ENCODE measurements around the gene OAS2.

Gene OAS2

GRCh38 chr12:113019025-113019424, 40.7 kb downstream of the OAS2 start:
- TF ChIP-seq ZBTB7A (IDR thresholded peaks at IDR 0.05; ENCODE audit: low read depth), result no peak
- no peak for TF ChIP-seq YY1 (IDR thresholded peaks at IDR 0.05; ENCODE audit: low read depth)
- TF ChIP-seq EGR1 (IDR thresholded peaks at IDR 0.05), result no peak
- TF ChIP-seq MAX (IDR thresholded peaks at IDR 0.05), result no peak
- no peak for TF ChIP-seq TCF12 (IDR thresholded peaks at IDR 0.05; ENCODE audit: low read depth)
- TF ChIP-seq NFIC (IDR thresholded peaks at IDR 0.05), result no peak
- TF ChIP-seq TAF1 (IDR thresholded peaks at IDR 0.05; ENCODE audit: low read depth), result no peak
- TF ChIP-seq TEAD4 (IDR thresholded peaks at IDR 0.05), result no peak
- TF ChIP-seq EP300 (IDR thresholded peaks at IDR 0.05; ENCODE audit: borderline replicate concordance), result no peak
- TF ChIP-seq FOXM1 (IDR thresholded peaks at IDR 0.05; ENCODE audit: borderline replicate concordance, low read depth), result no peak
- no peak for TF ChIP-seq RAD21 (IDR thresholded peaks at IDR 0.05; ENCODE audit: low read depth)
- no peak for TF ChIP-seq CEBPB (IDR thresholded peaks at IDR 0.05)
- TF ChIP-seq CREB1 (IDR thresholded peaks at IDR 0.05; ENCODE audit: low read depth), result no peak
- TF ChIP-seq USF1 (IDR thresholded peaks at IDR 0.05), result no peak
- no peak for TF ChIP-seq REST (IDR thresholded peaks at IDR 0.05; ENCODE audit: low read depth)

- TF ChIP-seq NFIC (IDR thresholded peaks at IDR 0.05) (no peak), CEBPB (IDR thresholded peaks at IDR 0.05) (no peak), TEAD4 (IDR thresholded peaks at IDR 0.05) (no peak), TAF1 (IDR thresholded peaks at IDR 0.05; ENCODE audit: low read depth) (no peak), MAX (IDR thresholded peaks at IDR 0.05) (no peak), FOXM1 (IDR thresholded peaks at IDR 0.05; ENCODE audit: borderline replicate concordance, low read depth) (no peak), CREB1 (IDR thresholded peaks at IDR 0.05; ENCODE audit: low read depth) (no peak), EGR1 (IDR thresholded peaks at IDR 0.05) (no peak), EP300 (IDR thresholded peaks at IDR 0.05; ENCODE audit: borderline replicate concordance) (no peak), ZBTB7A (IDR thresholded peaks at IDR 0.05; ENCODE audit: low read depth) (no peak), USF1 (IDR thresholded peaks at IDR 0.05) (no peak), TCF12 (IDR thresholded peaks at IDR 0.05; ENCODE audit: low read depth) (no peak), RAD21 (IDR thresholded peaks at IDR 0.05; ENCODE audit: low read depth) (no peak), REST (IDR thresholded peaks at IDR 0.05; ENCODE audit: low read depth) (no peak), YY1 (IDR thresholded peaks at IDR 0.05; ENCODE audit: low read depth) (no peak)
Observed at GRCh38 chr12:113021500-113021899, 43.2 kb downstream of the OAS2 start.

GRCh38 chr12:113022563-113023297, 44.4 kb downstream of the OAS2 start:
- no peak for TF ChIP-seq NFIC (IDR thresholded peaks at IDR 0.05)
- no peak for TF ChIP-seq REST (IDR thresholded peaks at IDR 0.05; ENCODE audit: low read depth)
- TF ChIP-seq MAX (IDR thresholded peaks at IDR 0.05), result no peak
- no peak for TF ChIP-seq CEBPB (IDR thresholded peaks at IDR 0.05)
- no peak for TF ChIP-seq CREB1 (IDR thresholded peaks at IDR 0.05; ENCODE audit: low read depth)
- TF ChIP-seq RAD21 (IDR thresholded peaks at IDR 0.05; ENCODE audit: low read depth), result no peak
- no peak for TF ChIP-seq TCF12 (IDR thresholded peaks at IDR 0.05; ENCODE audit: low read depth)

GRCh38 chr12:113027726-113028125, 49.4 kb downstream of the OAS2 start:
- TF ChIP-seq FOXM1 (IDR thresholded peaks at IDR 0.05; ENCODE audit: borderline replicate concordance, low read depth), result no peak
- no peak for TF ChIP-seq ZBTB7A (IDR thresholded peaks at IDR 0.05; ENCODE audit: low read depth)
- no peak for TF ChIP-seq MAX (IDR thresholded peaks at IDR 0.05)
